MCF 10A (cell line): ENCODE measurements around the gene MKNK1. TPM values are rescaled to one million over a fixed set of nuclear protein-coding genes. Genes with fewer than 3 reads are reported as not detected.

ENCODE experiments used
- BruUV-seq: library from RNA; stranded (reverse); fragments of 400-500 nt; replicated peaks from 2 replicates; lab custom pipeline; 2021; lab: Mats Ljungman, UMichigan
- CTCF ChIA-PET: fragments of 300-600 bp; sonication (Branson Sonifier 250); formaldehyde crosslinking; extraction: SDS; loops from one replicate; lab custom pipeline; 2021; ENCODE audit warnings: antibody characterized with exemption, inconsistent platforms; lab: Yijun Ruan, JAX
- POLR2A ChIA-PET: fragments of 300-600, 350-650 bp; sonication (Branson Sonifier 250); formaldehyde crosslinking; extraction: SDS; loops from one replicate; lab custom pipeline; 2020; ENCODE audit warnings: antibody characterized with exemption, inconsistent platforms; lab: Yijun Ruan, JAX
- DNase-seq: peaks from one replicate; pipeline ENCODE4 v3.0.0-alpha.2; 2018; ENCODE audit not compliant: unreplicated experiment
- H3K27ac Mint-ChIP-seq: one replicate; pipeline ENCODE4 v1.8.0; 2022; ENCODE audit warnings: mild to moderate bottlenecking, low read depth, mixed read lengths; ENCODE audit not compliant: unreplicated experiment
- H3K27me3 Mint-ChIP-seq: one replicate; pipeline ENCODE4 v1.8.0; 2022; ENCODE audit warnings: mixed read lengths; ENCODE audit not compliant: insufficient read depth, unreplicated experiment
- H3K36me3 Mint-ChIP-seq: one replicate; pipeline ENCODE4 v1.8.0; 2022; ENCODE audit warnings: mild to moderate bottlenecking, moderate library complexity, mixed read lengths; ENCODE audit not compliant: insufficient read depth, unreplicated experiment
- H3K4me1 Mint-ChIP-seq: one replicate; pipeline ENCODE4 v1.8.0; 2022; ENCODE audit warnings: mixed read lengths; ENCODE audit not compliant: insufficient read depth, unreplicated experiment
- H3K4me3 Mint-ChIP-seq: one replicate; pipeline ENCODE4 v1.8.0; 2022; ENCODE audit warnings: mild to moderate bottlenecking, moderate library complexity, mixed read lengths; ENCODE audit not compliant: unreplicated experiment
- H3K9me3 Mint-ChIP-seq: one replicate; pipeline ENCODE4 v1.8.0; 2022; ENCODE audit warnings: mixed read lengths; ENCODE audit not compliant: unreplicated experiment
- CTCF ChIP-seq: fragments of 200-600 bp; IDR thresholded peaks from one replicate; pipeline ENCODE4 v1.8.0; 2022; ENCODE audit warnings: antibody characterized with exemption, mild to moderate bottlenecking; ENCODE audit not compliant: unreplicated experiment
- intact Hi-C: fragments of 100-400 bp; cut with micrococcal nuclease; formaldehyde crosslinking; loops from 2 replicates; pipeline ENCODE4 v1.14.1; 2022
- total RNA-seq: library from RNA; stranded (reverse); gene quantifications from 2 replicates; pipeline ENCODE4 v1.2.3, GENCODE V29; 2022

Gene MKNK1
- total RNA-seq, 1 experiment from 2014 or later: 25.6 TPM

GRCh38 chr1:46568461-46568891 lies 35.6 kb downstream of the MKNK1 start:
- intact Hi-C loops: no loop called here
- no peaks in the 10 kb centered on the region for H3K27me3 Mint-ChIP-seq
- no peaks in the 10 kb centered on the region for H3K4me1 Mint-ChIP-seq
- POLR2A ChIA-PET: no interaction called here
- no peak for TF ChIP-seq CTCF
- no peak overlapping the region for H3K4me3 Mint-ChIP-seq
- no peak overlapping the region for H3K27ac Mint-ChIP-seq
- H3K9me3 Mint-ChIP-seq: no peaks in the 10 kb centered on the region
- CTCF ChIA-PET: interaction anchor here (0.6 kb wide), 2 partner anchors 12 to 20 kb away, joined by 3 to 4 read pairs; no protein-coding TSS in a partner anchor
- H3K36me3 Mint-ChIP-seq: peaks cover 28% of the 10 kb centered on the region
- no TSS peak for BruUV-seq
- DNase-seq: no peak

- Mint-ChIP-seq H3K36me3 (peaks cover 28% of the 10 kb centered on the region), H3K27me3 (no peaks in the 10 kb centered on the region), H3K9me3 (no peaks in the 10 kb centered on the region), H3K4me3 (no peak overlapping the region), H3K4me1 (no peaks in the 10 kb centered on the region), H3K27ac (no peak overlapping the region)
- POLR2A ChIA-PET: no interaction called here
- CTCF ChIA-PET: interaction anchor here (1.2 kb wide), 1 partner anchor 15 kb away, joined by 4 read pairs; no protein-coding TSS in a partner anchor
- TF ChIP-seq CTCF: no peak
- no TSS peak for BruUV-seq
- DNase-seq: no peak
- intact Hi-C loops: no loop called here
These were observed 40.7 kb downstream of the MKNK1 start for GRCh38 chr1:46563341-46563740.

DNA sequence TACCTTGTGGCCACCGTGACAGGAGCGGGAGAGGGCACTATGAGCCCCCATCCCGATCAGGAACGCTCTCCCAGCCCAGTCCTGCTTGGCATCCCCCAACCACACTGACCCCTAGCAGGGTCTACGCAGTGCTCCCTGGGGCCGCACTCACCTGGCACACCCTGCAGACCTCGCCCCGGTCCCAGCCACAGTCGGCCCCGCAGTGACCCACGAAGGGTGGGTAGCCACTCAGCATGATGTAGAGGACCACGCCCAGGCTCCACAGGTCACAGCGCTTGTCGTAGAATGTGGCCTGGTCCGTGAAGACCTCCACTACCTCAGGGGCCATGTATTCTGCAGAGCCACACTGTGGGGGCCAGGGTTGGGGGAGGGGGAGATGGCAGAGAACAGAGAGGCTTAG lies 41.6 kb downstream of the MKNK1 start:
- peaks cover 21% of the 10 kb centered on the region for H3K36me3 Mint-ChIP-seq
- no peak for DNase-seq
- H3K9me3 Mint-ChIP-seq: no peaks in the 10 kb centered on the region
- no peaks in the 10 kb centered on the region for H3K4me1 Mint-ChIP-seq
- H3K27ac Mint-ChIP-seq: no peak overlapping the region
- BruUV-seq: no TSS peak
- intact Hi-C loops: no loop called here
- no peaks in the 10 kb centered on the region for H3K27me3 Mint-ChIP-seq
- TF ChIP-seq CTCF: no peak
- ChIA-PET POLR2A (no interaction called here), CTCF (interaction anchor here (0.7 to 1.2 kb wide), 2 partner anchors 14 to 20 kb away, joined by 3 to 4 read pairs; no protein-coding TSS in a partner anchor)
- no peak overlapping the region for H3K4me3 Mint-ChIP-seq

- Mint-ChIP-seq H3K4me1 (no peaks in the 10 kb centered on the region), H3K27ac (no peak overlapping the region), H3K36me3 (peaks cover 6% of the 10 kb centered on the region), H3K4me3 (no peak overlapping the region), H3K9me3 (no peaks in the 10 kb centered on the region), H3K27me3 (no peaks in the 10 kb centered on the region)
- TF ChIP-seq CTCF: no peak
- no TSS peak for BruUV-seq
- no peak for DNase-seq
- ChIA-PET POLR2A (no interaction called here), CTCF (interaction anchor here (1.2 to 1.3 kb wide), 2 partner anchors 11 to 20 kb away, joined by 3 to 8 read pairs; no protein-coding TSS in a partner anchor)
- intact Hi-C loops: no loop called here
These were observed 45.1 kb downstream of the MKNK1 start for GRCh38 chr1:46558966-46559365.
